ENCODE results near the gene SLC24A3.

Gene SLC24A3

GRCh38 chr20:19692685-19693119 lies 480.3 kb downstream of the SLC24A3 start:
- DNase-seq = peak in 1 of 2 experiments; percentile 23

GRCh38 chr20:19693508-19693907 lies 481.1 kb downstream of the SLC24A3 start:
- DNase-seq = no peak

GRCh38 chr20:19695081-19695480 lies 482.6 kb downstream of the SLC24A3 start:
- no peak for DNase-seq

GRCh38 chr20:19696620-19697019 lies 484.2 kb downstream of the SLC24A3 start:
- no peak for DNase-seq

GRCh38 chr20:19697415-19697814 lies 485.0 kb downstream of the SLC24A3 start:
- DNase-seq = no peak

GRCh38 chr20:19699180-19699971 lies 486.9 kb downstream of the SLC24A3 start:
- DNase-seq = no peak

- no peak for DNase-seq
These were observed 489.0 kb downstream of the SLC24A3 start for GRCh38 chr20:19701429-19701828.

GRCh38 chr20:19706463-19706862 lies 494.0 kb downstream of the SLC24A3 start:
- DNase-seq = no peak

GRCh38 chr20:19709635-19710335 lies 497.3 kb downstream of the SLC24A3 start:
- DNase-seq = no peak

- no peak for DNase-seq
These were observed 498.1 kb downstream of the SLC24A3 start for GRCh38 chr20:19710336-19711120.

- no peak for DNase-seq
These were observed 498.7 kb downstream of the SLC24A3 start for GRCh38 chr20:19711126-19711525.

- DNase-seq = no peak
These were observed 500.3 kb downstream of the SLC24A3 start for GRCh38 chr20:19712721-19713260.

- DNase-seq = no peak
These were observed 501.6 kb downstream of the SLC24A3 start for GRCh38 chr20:19713822-19714578.

- DNase-seq = no peak
These were observed 502.1 kb downstream of the SLC24A3 start for GRCh38 chr20:19714579-19714840.

- DNase-seq = no peak
These were observed 503.5 kb downstream of the SLC24A3 start for GRCh38 chr20:19715986-19716385.

GRCh38 chr20:19718880-19719279 lies 506.4 kb downstream of the SLC24A3 start:
- DNase-seq = no peak

GRCh38 chr20:19720991-19721390 lies 508.5 kb downstream of the SLC24A3 start:
- DNase-seq = no peak

GRCh38 chr20:19723051-19723450 lies 510.6 kb downstream of the SLC24A3 start:
- no peak for DNase-seq

GRCh38 chr20:19723813-19724430 lies 511.5 kb downstream of the SLC24A3 start:
- DNase-seq = no peak

GRCh38 chr20:19725373-19725772 lies 512.9 kb downstream of the SLC24A3 start:
- no peak for DNase-seq

GRCh38 chr20:19725814-19726525 lies 513.5 kb downstream of the SLC24A3 start:
- DNase-seq = no peak
